B cell (primary cell): ENCODE measurements around the gene TNNT3. TPM values are rescaled to one million over a fixed set of nuclear protein-coding genes. Genes with fewer than 3 reads are reported as not detected.

Source experiments
- ATAC-seq: fragments of 200-7000 bp; cut with Tn5 transposase; one replicate; pipeline ENCODE4 v1.10.0; 2021; ENCODE audit warnings: low read depth, mild to moderate bottlenecking, moderate number of reproducible peaks, moderate library complexity
- CTCF ChIA-PET: fragments of 350-600 bp; sonication (Branson Sonifier 250); formaldehyde crosslinking; loops from one replicate; lab custom pipeline; 2021; ENCODE audit warnings: antibody characterized with exemption, inconsistent platforms; lab: Charles Lee
- POLR2A ChIA-PET: fragments of 350-600 bp; sonication (Branson Sonifier 250); formaldehyde crosslinking; loops from one replicate; lab custom pipeline; 2021; ENCODE audit warnings: antibody characterized with exemption; lab: Charles Lee
- DNase-seq: peaks from one replicate; pipeline ENCODE4 v3.0.0; 2013
- H2AFZ ChIP-seq: 2 replicates; pipeline ENCODE4 v1.6.1; 2012; ENCODE audit warnings: mild to moderate bottlenecking, low read depth, low read length; ENCODE audit not compliant: insufficient read depth, poor library complexity, severe bottlenecking
- H3K27ac ChIP-seq, 2 donors: 1 replicate in 1 of 2; 2 replicates in 1 of 2; pipeline ENCODE4 v1.5.1; 2012 to 2013; ENCODE audit warnings: low read length in 2 of 2, mild to moderate bottlenecking in 2 of 2, moderate library complexity in 1 of 2
- H3K27me3 ChIP-seq, 4 experiments: fragments of 200-600 bp in 1 of 4; sonication (generic) in 1 of 4; replicated peaks in 1 of 4; 1 replicate in 2 of 4; 2 replicates in 2 of 4; pipeline versions ENCODE4 v1.6.1 to v1.7.0; 2013 to 2016; ENCODE audit warnings: low read length in 3 of 4, mild to moderate bottlenecking in 2 of 4, mixed read lengths in 1 of 4, moderate library complexity in 1 of 4; ENCODE audit not compliant: insufficient read depth in 4 of 4, control insufficient read depth in 3 of 4; ENCODE audit errors: control extremely low read depth in 1 of 4
- H3K36me3 ChIP-seq, 2 experiments: replicated peaks in 1 of 2; 1 replicate in 1 of 2; 2 replicates in 1 of 2; pipeline versions ENCODE4 v1.6.1 to v1.7.1; 2013; ENCODE audit warnings: low read length in 1 of 2; ENCODE audit not compliant: insufficient read depth in 2 of 2, control insufficient read depth in 1 of 2; ENCODE audit errors: control extremely low read depth in 1 of 2, extremely low read depth in 1 of 2
- H3K4me1 ChIP-seq, 2 donors: fragments of 200-600 bp in 1 of 2; sonication (generic) in 1 of 2; 1 replicate in 1 of 2; 2 replicates in 1 of 2; pipeline versions ENCODE4 v1.5.1 to v1.6.1; 2013 to 2017; ENCODE audit warnings: low read length in 2 of 2; ENCODE audit not compliant: control insufficient read depth in 2 of 2, insufficient read depth in 2 of 2
- H3K4me2 ChIP-seq: replicated peaks from 2 replicates; pipeline ENCODE3; 2012; ENCODE audit warnings: mild to moderate bottlenecking, low read depth, low read length; ENCODE audit not compliant: poor library complexity, severe bottlenecking
- H3K4me3 ChIP-seq, 5 experiments: fragments of 200-600 bp in 1 of 5; sonication (generic) in 1 of 5; 1 replicate in 3 of 5; 2 replicates in 2 of 5; pipeline versions ENCODE4 v1.5.1 to v1.7.0; 2011 to 2016; ENCODE audit warnings: low read length in 4 of 5, mild to moderate bottlenecking in 4 of 5, low read depth in 2 of 5, control low read depth in 1 of 5, moderate library complexity in 1 of 5; ENCODE audit not compliant: insufficient read depth in 1 of 5; ENCODE audit errors: control extremely low read depth in 1 of 5, extremely low read depth in 1 of 5
- H3K79me2 ChIP-seq: fragments of 200-600 bp; sonication (generic); one replicate; pipeline ENCODE4 v1.6.0; 2016; ENCODE audit warnings: low read length; ENCODE audit not compliant: control insufficient read depth, insufficient read depth
- H3K9ac ChIP-seq: fragments of 200-600 bp; sonication (generic); 2 replicates; pipeline ENCODE4 v1.6.1; 2017; ENCODE audit warnings: mild to moderate bottlenecking, low read length, moderate library complexity
- H3K9me3 ChIP-seq, 3 donors: one replicate each; pipeline versions ENCODE4 v1.6.1 to v1.7.1; 2013; ENCODE audit warnings: low read length in 2 of 3; ENCODE audit not compliant: control insufficient read depth in 2 of 3, insufficient read depth in 1 of 3; ENCODE audit errors: control extremely low read depth in 1 of 3
- H4K20me1 ChIP-seq: 2 replicates; pipeline ENCODE4 v1.6.0; 2012; ENCODE audit warnings: mild to moderate bottlenecking, low read length; ENCODE audit not compliant: insufficient read depth, control insufficient read depth, poor library complexity, severe bottlenecking
- H3K27ac Mint-ChIP-seq: one replicate; pipeline ENCODE4 v1.8.0; 2021; ENCODE audit warnings: mixed read lengths
- H3K27me3 Mint-ChIP-seq: one replicate; pipeline ENCODE4 v1.8.0; 2021; ENCODE audit warnings: mixed read lengths
- H3K4me1 Mint-ChIP-seq: one replicate; pipeline ENCODE4 v1.8.0; 2021; ENCODE audit warnings: mixed read lengths
- H3K4me3 Mint-ChIP-seq: one replicate; pipeline ENCODE4 v1.8.0; 2021; ENCODE audit warnings: mixed read lengths
- H3K9me3 Mint-ChIP-seq: one replicate; pipeline ENCODE4 v1.8.0; 2022; ENCODE audit warnings: mixed read lengths; ENCODE audit not compliant: insufficient read depth
- EZH2 ChIP-seq: IDR thresholded peaks from 2 replicates; pipeline ENCODE4 v1.6.1; 2012; ENCODE audit warnings: borderline replicate concordance, low read depth, mild to moderate bottlenecking, moderate library complexity, low read length; ENCODE audit not compliant: insufficient read depth, poor library complexity, severe bottlenecking
- WGBS: methylation state at CpG from one replicate; pipeline ENCODE4 v1.1.5; 2013; ENCODE audit warnings: missing lambda C conversion rate; ENCODE audit not compliant: insufficient coverage; 5-methylcytosine and 5-hydroxymethylcytosine counted together
- intact Hi-C: fragments of 100-400 bp; cut with micrococcal nuclease; formaldehyde crosslinking; loops from one replicate; pipeline ENCODE4 v1.10.0; 2022
- polyA plus RNA-seq: library from polyadenylated mRNA; depleted of rRNA; stranded (reverse); fragments of >200 nt; gene quantifications from 2 replicates; pipeline ENCODE4 v1.2.3, GENCODE V29; 2012
- total RNA-seq, 2 donors: library from RNA; stranded (reverse); fragments of 120-200 nt in 1 of 2; gene quantifications; 1 replicate in 1 of 2; 2 replicates in 1 of 2; pipeline versions ENCODE4 v1.2.3 to v1.2.4, GENCODE V29; 2013 to 2022
- TF ChIP-seq, protein P1 (sequence below): fragments of 200-600 bp; IDR thresholded peaks from one replicate; pipeline ENCODE4 v1.8.0; 2022; ENCODE audit warnings: antibody characterized with exemption, mild to moderate bottlenecking

The TNNT3 gene
- total and polyA plus RNA-seq, 2 donors (not counting 1 experiment from before 2014, with no cell fraction given) = 2.5 to 10.0 TPM

GRCh38 chr11:1922481-1923081 is 3.1 kb downstream of the TNNT3 start:
- Histone ChIP-seq H3K4me1 (peaks cover 0 to 5% of the 10 kb centered on the region in 2 donors), H3K9me3 (no peaks in the 10 kb centered on the region), H3K4me3 (no peak overlapping the region), H2AFZ (no peak overlapping the region), H3K27ac (no peak overlapping the region), H4K20me1 (no peaks in the 10 kb centered on the region), H3K36me3 (no peaks in the 10 kb centered on the region), H3K9ac (no peak overlapping the region), H3K4me2 (no peak overlapping the region), H3K79me2 (no peaks in the 10 kb centered on the region), H3K27me3 (peaks cover 0 to 24% (median 8%) of the 10 kb centered on the region in 4 experiments)
- ChIA-PET CTCF (interaction anchor here (1.1 to 3.3 kb wide), 4 partner anchors 39 to 90 kb away, joined by 3 to 15 read pairs (median 6); no protein-coding TSS in a partner anchor), POLR2A (interaction anchor here (0.5 to 1.3 kb wide), 3 partner anchors 17 to 31 kb away, joined by 3 to 8 read pairs (median 3); partner anchors contain the start of gene PRR33)
- H3K4me1 Mint-ChIP-seq = peaks cover 3% of the 10 kb centered on the region
- TF ChIP-seq, protein P1, sequence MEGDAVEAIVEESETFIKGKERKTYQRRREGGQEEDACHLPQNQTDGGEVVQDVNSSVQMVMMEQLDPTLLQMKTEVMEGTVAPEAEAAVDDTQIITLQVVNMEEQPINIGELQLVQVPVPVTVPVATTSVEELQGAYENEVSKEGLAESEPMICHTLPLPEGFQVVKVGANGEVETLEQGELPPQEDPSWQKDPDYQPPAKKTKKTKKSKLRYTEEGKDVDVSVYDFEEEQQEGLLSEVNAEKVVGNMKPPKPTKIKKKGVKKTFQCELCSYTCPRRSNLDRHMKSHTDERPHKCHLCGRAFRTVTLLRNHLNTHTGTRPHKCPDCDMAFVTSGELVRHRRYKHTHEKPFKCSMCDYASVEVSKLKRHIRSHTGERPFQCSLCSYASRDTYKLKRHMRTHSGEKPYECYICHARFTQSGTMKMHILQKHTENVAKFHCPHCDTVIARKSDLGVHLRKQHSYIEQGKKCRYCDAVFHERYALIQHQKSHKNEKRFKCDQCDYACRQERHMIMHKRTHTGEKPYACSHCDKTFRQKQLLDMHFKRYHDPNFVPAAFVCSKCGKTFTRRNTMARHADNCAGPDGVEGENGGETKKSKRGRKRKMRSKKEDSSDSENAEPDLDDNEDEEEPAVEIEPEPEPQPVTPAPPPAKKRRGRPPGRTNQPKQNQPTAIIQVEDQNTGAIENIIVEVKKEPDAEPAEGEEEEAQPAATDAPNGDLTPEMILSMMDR = no peak
- no peak for TF ChIP-seq EZH2
- peaks cover 22% of the 10 kb centered on the region for H3K27me3 Mint-ChIP-seq
- no peaks in the 10 kb centered on the region for H3K9me3 Mint-ChIP-seq
- intact Hi-C loops = no loop called here
- ATAC-seq (no peak), DNase-seq (no peak)
- WGBS = 78% methylated on average over 10 of the region's 14 CpGs
- H3K27ac Mint-ChIP-seq = no peak overlapping the region
- no peak overlapping the region for H3K4me3 Mint-ChIP-seq

GRCh38 chr11:1923201-1923956 is 3.9 kb downstream of the TNNT3 start:
- H3K9me3 Mint-ChIP-seq = no peaks in the 10 kb centered on the region
- H3K27ac ChIP-seq = no peak overlapping the region
- ChIA-PET POLR2A (interaction anchor here (1.1 to 1.3 kb wide), 2 partner anchors 18 to 32 kb away, joined by 3 to 8 read pairs; partner anchors contain the start of gene PRR33), CTCF (no interaction called here)
- intact Hi-C loops = no loop called here
- no peak for ATAC-seq
- H4K20me1 ChIP-seq = no peaks in the 10 kb centered on the region
- H3K36me3 ChIP-seq = no peaks in the 10 kb centered on the region
- TF ChIP-seq, protein P1 = no peak
- TF ChIP-seq EZH2 = no peak
- no peak overlapping the region for H3K9ac ChIP-seq
- WGBS = 89% methylated on average over 16 of the region's 22 CpGs
- DNase-seq = no peak
- no peak overlapping the region for H3K27ac Mint-ChIP-seq
- no peaks in the 10 kb centered on the region for H3K9me3 ChIP-seq
- peaks cover 22% of the 10 kb centered on the region for H3K27me3 Mint-ChIP-seq
- no peak overlapping the region for H3K4me3 ChIP-seq
- H3K4me3 Mint-ChIP-seq = no peak overlapping the region
- H3K27me3 ChIP-seq = peaks cover 0 to 30% (median 8%) of the 10 kb centered on the region in 4 experiments
- no peaks in the 10 kb centered on the region for H3K79me2 ChIP-seq
- H3K4me1 Mint-ChIP-seq = peaks cover 3% of the 10 kb centered on the region
- peaks cover 0 to 5% of the 10 kb centered on the region in 2 donors for H3K4me1 ChIP-seq
- H2AFZ ChIP-seq = no peak overlapping the region
- H3K4me2 ChIP-seq = no peak overlapping the region
